C4-2B (cell line): ENCODE data around the gene NFIA.

ENCODE experiments used
- ZFX ChIP-seq: fragments of 450-650 bp; IDR thresholded peaks from 2 replicates; pipeline ENCODE4 v1.6.1; 2017
- TF ChIP-seq, protein P1 (sequence below): fragments of 450-650 bp; conservative IDR thresholded peaks from 2 replicates; pipeline ENCODE4 v1.5.1; 2017; ENCODE audit warnings: mild to moderate bottlenecking

DNA sequence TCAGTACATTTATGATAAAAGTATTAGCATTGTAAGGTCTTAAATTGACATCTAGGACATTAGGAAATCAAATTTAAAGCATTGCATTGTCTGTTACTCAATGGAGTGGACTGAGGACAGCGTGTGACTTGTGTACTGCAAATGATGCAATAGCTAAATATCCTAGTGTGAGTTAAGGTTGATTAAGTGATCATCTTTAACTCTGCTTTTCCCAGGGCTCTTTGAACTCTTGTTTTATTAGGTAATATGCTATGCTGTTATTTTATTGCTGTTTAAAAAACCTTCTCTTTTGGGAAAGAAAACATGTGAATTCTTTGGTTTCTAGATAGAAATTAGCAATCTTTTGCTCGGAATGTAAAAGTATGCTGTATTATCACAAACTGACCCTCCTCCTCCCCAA, 38.6 kb downstream of the NFIA start:
- TF ChIP-seq, protein P1, sequence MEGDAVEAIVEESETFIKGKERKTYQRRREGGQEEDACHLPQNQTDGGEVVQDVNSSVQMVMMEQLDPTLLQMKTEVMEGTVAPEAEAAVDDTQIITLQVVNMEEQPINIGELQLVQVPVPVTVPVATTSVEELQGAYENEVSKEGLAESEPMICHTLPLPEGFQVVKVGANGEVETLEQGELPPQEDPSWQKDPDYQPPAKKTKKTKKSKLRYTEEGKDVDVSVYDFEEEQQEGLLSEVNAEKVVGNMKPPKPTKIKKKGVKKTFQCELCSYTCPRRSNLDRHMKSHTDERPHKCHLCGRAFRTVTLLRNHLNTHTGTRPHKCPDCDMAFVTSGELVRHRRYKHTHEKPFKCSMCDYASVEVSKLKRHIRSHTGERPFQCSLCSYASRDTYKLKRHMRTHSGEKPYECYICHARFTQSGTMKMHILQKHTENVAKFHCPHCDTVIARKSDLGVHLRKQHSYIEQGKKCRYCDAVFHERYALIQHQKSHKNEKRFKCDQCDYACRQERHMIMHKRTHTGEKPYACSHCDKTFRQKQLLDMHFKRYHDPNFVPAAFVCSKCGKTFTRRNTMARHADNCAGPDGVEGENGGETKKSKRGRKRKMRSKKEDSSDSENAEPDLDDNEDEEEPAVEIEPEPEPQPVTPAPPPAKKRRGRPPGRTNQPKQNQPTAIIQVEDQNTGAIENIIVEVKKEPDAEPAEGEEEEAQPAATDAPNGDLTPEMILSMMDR, result no peak
- no peak for TF ChIP-seq ZFX
